Mesangial cell (primary cell): ENCODE measurements around the gene RDH13. TPM values are rescaled to one million over a fixed set of nuclear protein-coding genes. Genes with fewer than 3 reads are reported as not detected.

Source experiments
- total RNA-seq: library from RNA; depleted of rRNA; stranded (reverse); fragments of >200 nt; gene quantifications from 2 replicates; pipeline ENCODE4 v1.2.3, GENCODE V29; 2015

RDH13 gene
- total RNA-seq: 7.7 and 16.2 TPM in 2 replicates

GRCh38 chr19:55062735-55063491, at the start of gene RDH13:
Gene RDH13, minus strand, starts transcription at chr19:55063148. Its CDS starts 116 bp downstream, at chr19:55063032.

GRCh38 chr19:55075371-55075998, 12.5 kb upstream of the RDH13 start, which contains the start of gene EPS8L1:
Gene EPS8L1, plus strand, starts transcription at chr19:55075869. Its CDS starts 576 bp downstream, at chr19:55076445.

Other genes with a start within 250 kb of the RDH13 start
- gene KIR3DL1, start 246.7 kb downstream of the RDH13 start, total RNA-seq: not detected in 2 replicates
- not detected in 2 replicates for gene KIR2DS4, start 230.5 kb downstream of the RDH13 start, total RNA-seq
- gene KIR3DL2, start 212.7 kb downstream of the RDH13 start, total RNA-seq: not detected in 2 replicates
- not detected in 2 replicates for gene FCAR, start 188.9 kb downstream of the RDH13 start, total RNA-seq
- not detected in 2 replicates for gene NCR1, start 157.0 kb downstream of the RDH13 start, total RNA-seq
- not detected in 2 replicates for gene NLRP7, start 115.6 kb downstream of the RDH13 start, total RNA-seq
- 22.8 and 28.8 TPM in 2 replicates for gene NLRP2, start 96.8 kb downstream of the RDH13 start, total RNA-seq
- 0.13 TPM in 1 of 2 replicates, not detected in the other for gene GP6, start 24.9 kb downstream of the RDH13 start, total RNA-seq
- 6.0 and 30.7 TPM in 2 replicates for gene EPS8L1, start 12.7 kb upstream of the RDH13 start, total RNA-seq
- gene PPP1R12C, start 54.5 kb upstream of the RDH13 start, total RNA-seq: 65.5 and 69.6 TPM in 2 replicates
- gene TNNT1, start 86.1 kb upstream of the RDH13 start, total RNA-seq: 0.65 and 5.2 TPM in 2 replicates
- gene TNNI3, start 94.6 kb upstream of the RDH13 start, total RNA-seq: 1.9 TPM in 1 of 2 replicates, not detected in the other
- 0.65 and 6.7 TPM in 2 replicates for gene DNAAF3, start 103.5 kb upstream of the RDH13 start, total RNA-seq
- gene SYT5, start 117.1 kb upstream of the RDH13 start, total RNA-seq: 0.38 TPM in 1 of 2 replicates, not detected in the other
- 0.81 and 3.7 TPM in 2 replicates for gene PTPRH, start 146.4 kb upstream of the RDH13 start, total RNA-seq
- gene TMEM86B, start 165.6 kb upstream of the RDH13 start, total RNA-seq: 2.4 TPM in 2 replicates
- 56.5 and 70.4 TPM in 2 replicates for gene PPP6R1, start 195.9 kb upstream of the RDH13 start, total RNA-seq
- gene HSPBP1, start 217.0 kb upstream of the RDH13 start, total RNA-seq: 45.9 and 63.2 TPM in 2 replicates
- 5.7 and 7.8 TPM in 2 replicates for gene BRSK1, start 220.8 kb upstream of the RDH13 start, total RNA-seq